ENCODE data around the gene EIF4ENIF1. TPM values are rescaled to one million over a fixed set of nuclear protein-coding genes. Genes with fewer than 3 reads are reported as not detected.
A peak's percentile ranks its signal among the peaks of the same experiment; 100 is the strongest.

Gene EIF4ENIF1
- total and polyA plus RNA-seq, 9 of the 15 experiments (the other 6 are each of a cell fraction or from before 2014, with no cell fraction given), result 2.5 to 24.9 (median 15.8) TPM

DNA sequence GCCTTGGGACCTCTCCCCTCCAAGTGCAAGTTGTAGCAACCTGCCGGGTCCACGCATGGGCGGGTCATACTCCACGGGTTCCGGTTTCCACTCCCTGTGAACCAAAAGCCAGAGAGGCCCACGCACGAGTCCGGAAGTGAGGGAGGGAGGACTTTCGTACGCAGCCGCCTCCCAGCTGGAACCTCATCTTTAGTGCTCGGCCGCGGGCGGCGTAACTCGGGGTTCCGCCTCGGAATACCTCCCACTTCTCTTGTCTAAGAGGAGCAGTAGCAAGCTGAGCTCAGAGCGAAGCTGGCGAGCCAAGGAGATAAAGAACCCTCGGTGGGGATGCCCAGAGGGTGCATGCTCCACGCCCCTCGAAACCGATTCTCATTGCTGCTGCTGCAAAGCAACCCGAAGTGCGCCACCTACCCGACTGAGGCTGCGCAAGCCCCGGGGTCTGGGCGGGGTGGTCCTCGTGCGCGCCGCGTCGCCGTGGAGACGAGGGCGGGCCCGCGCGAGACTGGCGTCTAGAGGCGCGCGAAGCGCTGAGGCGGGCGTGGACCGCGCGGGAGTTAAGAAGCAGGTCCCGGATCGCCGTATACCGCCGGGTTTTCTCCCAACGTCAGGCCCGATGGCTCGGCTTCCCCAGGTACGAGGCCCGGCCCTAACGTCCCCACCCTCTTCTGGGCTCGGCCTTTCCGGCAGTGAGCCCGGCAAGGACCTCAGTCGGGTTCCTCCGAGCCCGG is 6.5 kb upstream of the EIF4ENIF1 start, which contains the start of gene SFI1 (continued):
- TF ChIP-seq SP1 (CRISPR knock-in tag; IDR thresholded peaks at IDR 0.05) (peak; percentile 25; the same call in 1 of the 2 replicates), TAF1 (IDR thresholded peaks at IDR 0.05; ENCODE audit: control insufficient read depth, extremely low read depth, insufficient read depth, low read length, severe bottlenecking) (peak; percentile 19), ZNF165 (CRISPR knock-in tag; IDR thresholded peaks at IDR 0.05; ENCODE audit: borderline replicate concordance) (no peak), SIRT6 (IDR thresholded peaks at IDR 0.05; ENCODE audit: low read depth, low read length) (no peak), ZC3H4 (CRISPR knock-in tag; IDR thresholded peaks at IDR 0.05; ENCODE audit: borderline replicate concordance) (no peak), ZNF586 (CRISPR knock-in tag; conservative IDR thresholded peaks at IDR 0.05) (no peak), HDGF (IDR thresholded peaks at IDR 0.05) (no peak), RHOXF2B (CRISPR knock-in tag; conservative IDR thresholded peaks at IDR 0.05) (no peak), ARNT (IDR thresholded peaks at IDR 0.05) (no peak), ZNF79 (CRISPR knock-in tag; IDR thresholded peaks at IDR 0.05; ENCODE audit: low read depth) (no peak), ESRRB (CRISPR knock-in tag; IDR thresholded peaks at IDR 0.05; ENCODE audit: borderline replicate concordance) (no peak), EP400 (IDR thresholded peaks at IDR 0.05) (peak; percentile 73), MYC (IDR thresholded peaks at IDR 0.05; ENCODE audit: low read depth, low read length) (peak; percentile 87), MYC (CRISPR knock-in tag; IDR thresholded peaks at IDR 0.05; ENCODE audit: borderline replicate concordance, low read depth) (no peak), MYNN (IDR thresholded peaks at IDR 0.05) (no peak), MYNN (CRISPR knock-in tag; IDR thresholded peaks at IDR 0.05) (no peak), ETV5 (CRISPR knock-in tag; IDR thresholded peaks at IDR 0.05; ENCODE audit: low read depth) (peak; percentile 79), WHSC1 (IDR thresholded peaks at IDR 0.05; ENCODE audit: low read length) (no peak), ZBTB7A (IDR thresholded peaks at IDR 0.05; ENCODE audit: borderline replicate concordance, control insufficient read depth, low read depth, low read length) (peak; percentile 70; the same call in 1 of the 2 replicates)
- TF ChIP-seq, protein P1, sequence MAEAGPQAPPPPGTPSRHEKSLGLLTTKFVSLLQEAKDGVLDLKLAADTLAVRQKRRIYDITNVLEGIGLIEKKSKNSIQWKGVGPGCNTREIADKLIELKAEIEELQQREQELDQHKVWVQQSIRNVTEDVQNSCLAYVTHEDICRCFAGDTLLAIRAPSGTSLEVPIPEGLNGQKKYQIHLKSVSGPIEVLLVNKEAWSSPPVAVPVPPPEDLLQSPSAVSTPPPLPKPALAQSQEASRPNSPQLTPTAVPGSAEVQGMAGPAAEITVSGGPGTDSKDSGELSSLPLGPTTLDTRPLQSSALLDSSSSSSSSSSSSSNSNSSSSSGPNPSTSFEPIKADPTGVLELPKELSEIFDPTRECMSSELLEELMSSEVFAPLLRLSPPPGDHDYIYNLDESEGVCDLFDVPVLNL (CRISPR knock-in tag; IDR thresholded peaks at IDR 0.05; ENCODE audit: low read depth), result no peak
- TF ChIP-seq, protein P2, sequence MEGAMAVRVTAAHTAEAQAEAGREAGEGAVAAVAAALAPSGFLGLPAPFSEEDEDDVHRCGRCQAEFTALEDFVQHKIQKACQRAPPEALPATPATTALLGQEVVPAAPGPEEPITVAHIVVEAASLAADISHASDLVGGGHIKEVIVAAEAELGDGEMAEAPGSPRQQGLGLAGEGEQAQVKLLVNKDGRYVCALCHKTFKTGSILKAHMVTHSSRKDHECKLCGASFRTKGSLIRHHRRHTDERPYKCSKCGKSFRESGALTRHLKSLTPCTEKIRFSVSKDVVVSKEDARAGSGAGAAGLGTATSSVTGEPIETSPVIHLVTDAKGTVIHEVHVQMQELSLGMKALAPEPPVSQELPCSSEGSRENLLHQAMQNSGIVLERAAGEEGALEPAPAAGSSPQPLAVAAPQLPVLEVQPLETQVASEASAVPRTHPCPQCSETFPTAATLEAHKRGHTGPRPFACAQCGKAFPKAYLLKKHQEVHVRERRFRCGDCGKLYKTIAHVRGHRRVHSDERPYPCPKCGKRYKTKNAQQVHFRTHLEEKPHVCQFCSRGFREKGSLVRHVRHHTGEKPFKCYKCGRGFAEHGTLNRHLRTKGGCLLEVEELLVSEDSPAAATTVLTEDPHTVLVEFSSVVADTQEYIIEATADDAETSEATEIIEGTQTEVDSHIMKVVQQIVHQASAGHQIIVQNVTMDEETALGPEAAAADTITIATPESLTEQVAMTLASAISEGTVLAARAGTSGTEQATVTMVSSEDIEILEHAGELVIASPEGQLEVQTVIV (CRISPR knock-in tag; IDR thresholded peaks at IDR 0.05; ENCODE audit: borderline replicate concordance), result no peak
- TF ChIP-seq, protein P3, sequence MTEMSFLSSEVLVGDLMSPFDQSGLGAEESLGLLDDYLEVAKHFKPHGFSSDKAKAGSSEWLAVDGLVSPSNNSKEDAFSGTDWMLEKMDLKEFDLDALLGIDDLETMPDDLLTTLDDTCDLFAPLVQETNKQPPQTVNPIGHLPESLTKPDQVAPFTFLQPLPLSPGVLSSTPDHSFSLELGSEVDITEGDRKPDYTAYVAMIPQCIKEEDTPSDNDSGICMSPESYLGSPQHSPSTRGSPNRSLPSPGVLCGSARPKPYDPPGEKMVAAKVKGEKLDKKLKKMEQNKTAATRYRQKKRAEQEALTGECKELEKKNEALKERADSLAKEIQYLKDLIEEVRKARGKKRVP (CRISPR knock-in tag; IDR thresholded peaks at IDR 0.05), result no peak
- TF ChIP-seq, protein P4, sequence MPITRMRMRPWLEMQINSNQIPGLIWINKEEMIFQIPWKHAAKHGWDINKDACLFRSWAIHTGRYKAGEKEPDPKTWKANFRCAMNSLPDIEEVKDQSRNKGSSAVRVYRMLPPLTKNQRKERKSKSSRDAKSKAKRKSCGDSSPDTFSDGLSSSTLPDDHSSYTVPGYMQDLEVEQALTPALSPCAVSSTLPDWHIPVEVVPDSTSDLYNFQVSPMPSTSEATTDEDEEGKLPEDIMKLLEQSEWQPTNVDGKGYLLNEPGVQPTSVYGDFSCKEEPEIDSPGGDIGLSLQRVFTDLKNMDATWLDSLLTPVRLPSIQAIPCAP (CRISPR knock-in tag; IDR thresholded peaks at IDR 0.05; ENCODE audit: borderline replicate concordance), result no peak
- TF ChIP-seq, protein P5, sequence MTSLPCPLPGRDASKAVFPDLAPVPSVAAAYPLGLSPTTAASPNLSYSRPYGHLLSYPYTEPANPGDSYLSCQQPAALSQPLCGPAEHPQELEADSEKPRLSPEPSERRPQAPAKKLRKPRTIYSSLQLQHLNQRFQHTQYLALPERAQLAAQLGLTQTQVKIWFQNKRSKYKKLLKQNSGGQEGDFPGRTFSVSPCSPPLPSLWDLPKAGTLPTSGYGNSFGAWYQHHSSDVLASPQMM (CRISPR knock-in tag; IDR thresholded peaks at IDR 0.05), result no peak
